Pulmonary artery endothelial cell (primary cell): ENCODE measurements around the gene RAPGEF2. TPM values are rescaled to one million over a fixed set of nuclear protein-coding genes. Genes with fewer than 3 reads are reported as not detected.
"Not testable (repeated sequence)": the region's sequence is repeated elsewhere in the genome, so short reads cannot be mapped to it uniquely, and the experiment has no call there.

ENCODE experiments used
- DNase-seq: peaks from one replicate; pipeline ENCODE4 v3.0.0-alpha.2; 2011; ENCODE audit warnings: low read depth, low spot score
- total RNA-seq: library from RNA; depleted of rRNA; stranded (reverse); fragments of >200 nt; gene quantifications from 2 replicates; pipeline ENCODE4 v1.2.3, GENCODE V29; 2014

The RAPGEF2 gene
- total RNA-seq, 1 donor from 2014 or later, result 58.2 TPM

DNA sequence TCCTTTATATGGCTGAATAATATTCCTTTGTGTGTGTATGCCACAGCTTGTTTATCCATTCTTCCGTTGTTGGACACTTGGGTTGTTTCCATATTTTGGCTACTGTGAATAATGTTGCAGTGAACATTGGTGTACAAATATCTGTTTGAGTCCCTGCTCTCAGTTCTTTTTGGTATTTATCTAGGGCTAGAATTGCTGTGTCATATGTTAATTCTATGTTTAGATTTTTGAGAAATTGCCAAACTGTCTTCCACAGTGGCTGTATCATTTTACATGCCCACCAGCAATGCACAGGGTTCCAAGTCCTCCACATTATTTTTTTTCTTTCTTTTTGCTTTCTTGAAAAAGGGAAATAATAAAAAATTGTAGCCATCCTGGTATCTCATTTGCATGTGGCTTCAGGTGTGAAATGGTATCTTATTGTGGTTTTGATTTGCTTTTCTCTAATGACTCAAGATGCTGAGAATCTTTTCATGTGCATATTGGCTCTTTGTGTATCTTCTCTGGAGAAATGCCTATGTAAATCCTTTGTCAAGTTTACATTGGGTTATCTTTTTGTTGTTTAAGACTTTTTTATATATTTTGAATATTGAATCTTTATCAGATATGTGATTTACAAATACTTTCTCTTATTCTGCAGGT lies 129.7 kb downstream of the RAPGEF2 start:
- DNase-seq, result no peak

DNA sequence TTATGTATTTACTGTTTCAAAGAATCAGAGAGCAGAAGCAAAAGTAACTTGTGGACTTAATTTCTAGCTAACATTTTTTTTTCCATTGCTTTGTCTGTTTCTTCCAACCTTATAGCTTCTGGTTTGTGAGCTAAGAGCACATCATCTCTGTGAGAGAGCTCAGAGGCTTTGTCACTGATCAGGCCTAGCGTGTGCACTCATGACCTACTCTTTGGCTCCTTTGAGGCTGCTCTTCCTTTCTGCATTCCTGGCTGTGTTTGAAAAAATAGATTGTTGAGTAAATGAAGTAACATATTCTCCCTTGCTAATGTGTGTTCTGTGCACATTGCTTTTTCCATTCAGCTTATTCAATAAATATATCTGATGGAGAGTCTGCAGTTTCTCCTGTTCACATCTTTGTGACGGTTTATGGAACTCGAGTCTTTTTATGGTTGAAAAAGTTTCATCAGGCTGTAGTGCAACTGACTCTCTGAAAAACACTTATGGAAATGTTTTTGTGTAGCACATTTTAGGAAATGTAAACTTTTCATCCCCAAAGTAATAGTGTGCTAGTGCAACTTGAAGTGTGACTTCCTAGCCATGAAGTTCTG lies 133.0 kb downstream of the RAPGEF2 start:
- DNase-seq, result peak; percentile 57

DNA sequence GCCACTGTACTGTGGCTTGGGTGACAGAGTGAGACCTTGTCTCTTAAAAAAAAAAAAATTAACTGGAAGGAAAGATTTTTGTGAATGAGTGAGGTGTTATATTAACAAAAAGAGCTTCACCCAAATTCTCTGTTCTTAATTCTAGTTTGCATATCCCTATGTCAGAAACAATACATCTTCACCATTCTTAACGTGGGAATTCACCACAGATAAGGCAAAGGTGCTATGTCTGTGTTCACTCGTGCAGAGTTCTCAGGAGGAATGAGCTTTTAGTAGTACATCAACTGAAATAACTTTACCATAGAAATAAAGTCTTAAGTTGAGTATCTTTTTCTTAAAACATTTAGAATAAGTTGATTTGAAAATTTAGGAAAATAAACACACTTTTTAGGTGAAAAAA lies 135.1 kb downstream of the RAPGEF2 start:
- no peak for DNase-seq

DNA sequence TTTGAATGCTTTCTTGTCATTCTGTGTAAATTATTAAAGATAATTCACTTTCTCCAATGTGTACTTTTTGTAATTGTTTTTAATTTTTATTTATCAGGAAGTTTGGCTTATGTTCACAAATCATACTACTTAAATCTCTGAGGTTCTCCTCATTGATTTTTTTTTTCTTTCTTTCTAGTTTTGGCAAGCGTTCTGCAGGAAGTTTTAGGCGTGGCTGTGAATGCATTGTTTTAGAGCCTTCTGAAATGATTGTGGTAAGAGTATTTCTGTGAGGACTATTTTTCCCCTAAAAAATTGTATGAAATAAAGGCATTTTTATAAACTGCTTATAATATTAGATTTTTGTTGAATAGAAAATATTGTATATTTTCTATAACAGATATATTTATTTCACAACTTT lies 135.8 kb downstream of the RAPGEF2 start:
- DNase-seq, result no peak

DNA sequence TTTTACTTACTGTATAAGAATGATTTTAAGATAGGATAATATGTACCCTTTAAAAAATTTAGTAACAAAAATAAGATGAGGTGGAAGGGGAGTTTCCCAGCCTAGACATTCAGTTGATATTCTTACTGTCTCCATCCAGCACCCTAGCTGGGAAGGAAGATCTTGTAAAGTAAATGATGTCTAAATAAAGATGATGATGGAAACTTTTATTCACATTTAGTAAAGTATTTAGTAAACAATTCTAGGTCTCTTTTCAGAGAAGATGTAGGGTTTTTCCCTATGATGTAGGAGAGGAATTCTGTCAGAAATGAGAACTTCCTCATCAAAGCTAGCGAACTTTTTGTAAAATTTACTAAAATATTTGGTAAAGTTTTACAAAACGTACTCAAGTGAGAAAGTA lies 136.8 kb downstream of the RAPGEF2 start:
- DNase-seq, result no peak

DNA sequence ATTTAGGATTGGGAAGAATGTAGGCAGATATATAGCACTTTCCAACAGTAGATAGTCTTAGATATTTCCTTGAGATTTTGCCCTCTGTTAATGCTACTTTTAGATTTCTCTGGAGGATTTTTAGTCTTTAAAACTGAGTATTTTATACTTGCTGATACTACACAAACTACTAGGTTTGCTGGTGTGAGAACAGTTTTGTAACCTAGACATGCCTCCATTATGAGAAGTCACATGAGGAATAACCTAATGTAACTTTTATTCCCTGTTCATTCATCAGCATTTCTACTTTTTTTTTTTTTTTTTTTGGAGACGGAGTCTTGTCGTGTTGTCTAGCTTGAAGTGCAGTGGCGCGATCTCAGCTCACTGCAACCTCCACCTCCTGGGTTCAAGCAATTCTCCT lies 137.2 kb downstream of the RAPGEF2 start:
- DNase-seq, result no peak

DNA sequence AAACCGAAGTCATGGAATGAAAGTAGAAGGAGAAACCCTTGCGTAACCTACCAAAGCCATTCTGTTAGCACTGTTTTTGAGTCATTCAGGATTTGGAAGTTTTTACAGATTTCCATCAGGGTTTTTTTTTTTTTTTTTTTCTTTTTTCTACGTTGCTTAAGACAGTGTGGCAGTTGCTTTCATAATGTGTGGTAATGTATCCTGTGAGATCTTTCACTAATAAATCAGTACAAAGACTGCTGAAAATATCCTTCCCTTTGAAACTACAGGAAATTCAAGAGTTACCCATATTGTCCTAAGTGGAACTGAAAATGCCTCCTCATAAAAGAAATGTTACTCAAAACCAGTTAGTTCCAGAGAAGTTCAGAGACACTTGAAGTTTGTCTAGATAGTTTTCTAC lies 137.8 kb downstream of the RAPGEF2 start:
- DNase-seq, result no peak

DNA sequence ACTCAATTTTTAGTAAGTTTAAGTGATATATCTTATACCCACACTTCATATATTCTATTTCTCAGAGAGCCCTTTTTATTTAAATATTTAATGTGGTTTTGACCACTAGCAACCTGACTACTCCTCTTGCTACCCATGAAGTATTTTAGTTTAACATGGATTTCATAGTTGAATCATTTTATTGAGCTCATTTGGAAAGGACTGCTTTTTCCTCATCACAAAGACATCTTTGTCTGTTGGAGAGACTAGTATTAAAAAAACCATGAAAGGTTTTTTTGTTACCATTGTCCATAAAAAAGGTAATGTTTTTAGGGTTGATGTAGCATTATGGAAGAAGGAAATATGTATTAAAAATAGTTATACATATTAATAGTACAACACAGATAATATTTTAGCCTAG lies 139.5 kb downstream of the RAPGEF2 start:
- DNase-seq, result no peak

DNA sequence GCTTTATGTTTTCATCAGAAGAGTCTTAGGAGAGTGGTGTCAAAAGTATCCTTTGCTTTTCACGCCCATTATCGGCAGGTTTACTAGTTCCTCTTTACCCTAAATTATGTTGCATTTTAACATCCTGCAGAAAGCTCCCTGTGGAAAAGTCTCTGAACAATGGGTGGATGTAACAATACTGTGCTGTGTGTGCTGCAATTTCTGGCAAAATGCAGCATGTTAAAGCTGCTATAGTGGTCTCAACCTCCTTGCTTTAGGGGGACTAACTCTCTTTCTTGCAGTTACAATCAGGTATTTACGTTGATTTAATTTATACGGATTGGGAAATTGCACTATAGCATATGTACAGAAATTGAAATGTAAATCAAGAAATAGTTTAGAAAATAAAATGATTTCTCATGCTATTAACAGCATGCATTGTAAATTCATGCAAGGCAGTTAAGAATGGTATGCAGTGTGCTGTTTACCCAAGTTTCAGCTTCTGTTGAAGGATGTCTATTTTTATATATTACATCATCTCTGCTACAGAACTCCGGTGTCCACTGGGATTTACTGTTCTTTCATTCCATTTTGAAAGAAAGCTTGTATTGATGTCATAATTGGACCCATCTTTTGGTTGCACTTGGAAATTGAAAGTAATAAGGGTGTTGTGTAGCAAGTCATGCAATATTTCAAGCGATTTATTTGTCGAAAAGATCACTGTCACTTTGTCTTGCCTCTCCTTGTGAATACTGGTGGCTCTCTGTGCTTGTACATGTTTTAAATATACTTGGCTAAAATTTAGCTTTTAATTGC lies 145.7 kb downstream of the RAPGEF2 start:
- no peak for DNase-seq

DNA sequence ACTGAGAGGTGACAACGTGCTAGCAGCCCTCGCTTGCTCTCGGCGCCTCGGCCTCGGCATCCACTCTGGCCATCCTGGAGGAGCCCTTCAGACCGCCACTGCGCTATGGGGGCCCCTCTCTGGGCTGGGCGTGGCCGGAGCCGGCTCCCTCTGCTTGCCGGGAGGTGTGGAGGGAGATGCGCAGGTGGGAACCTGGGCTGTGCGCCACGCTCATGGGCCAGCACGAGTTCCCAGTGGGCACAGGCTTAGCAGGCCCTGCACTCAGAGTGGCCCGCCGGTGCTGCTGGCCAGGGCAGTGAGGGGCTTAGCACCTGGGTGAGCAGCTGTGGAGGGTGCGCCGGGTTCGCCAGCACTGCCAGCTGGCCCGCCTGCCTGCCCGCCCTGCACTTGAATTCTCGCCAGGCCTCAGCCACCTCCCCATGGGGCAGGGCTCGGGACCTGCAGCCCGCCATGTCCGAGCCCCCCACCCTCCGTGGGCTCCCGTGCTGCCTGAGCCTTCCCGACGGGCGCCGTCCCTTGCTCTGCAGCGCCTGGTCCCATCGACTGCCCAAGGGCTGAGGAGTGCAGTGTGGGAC lies 148.0 kb downstream of the RAPGEF2 start:
- DNase-seq, result no peak

DNA sequence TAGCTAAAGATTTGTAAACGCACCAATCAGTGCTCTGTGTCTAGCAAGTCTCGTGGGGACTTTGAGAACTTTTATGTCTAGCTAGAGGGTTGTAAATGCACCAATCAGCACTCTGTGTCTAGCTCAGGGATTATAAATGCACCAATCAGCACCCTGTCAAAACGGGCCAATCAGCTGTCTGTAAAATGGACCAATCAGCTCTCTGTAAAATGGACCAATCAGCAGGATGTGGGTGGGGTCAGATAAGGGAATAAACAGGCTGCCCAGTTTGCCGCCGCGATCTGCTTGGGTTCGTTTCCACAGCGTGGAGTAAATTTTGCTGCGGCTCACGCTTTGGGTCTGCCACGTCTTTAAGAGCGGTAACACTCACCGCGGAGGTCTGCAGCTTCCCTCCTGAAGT lies 148.7 kb downstream of the RAPGEF2 start:
- not testable (repeated sequence) for DNase-seq

DNA sequence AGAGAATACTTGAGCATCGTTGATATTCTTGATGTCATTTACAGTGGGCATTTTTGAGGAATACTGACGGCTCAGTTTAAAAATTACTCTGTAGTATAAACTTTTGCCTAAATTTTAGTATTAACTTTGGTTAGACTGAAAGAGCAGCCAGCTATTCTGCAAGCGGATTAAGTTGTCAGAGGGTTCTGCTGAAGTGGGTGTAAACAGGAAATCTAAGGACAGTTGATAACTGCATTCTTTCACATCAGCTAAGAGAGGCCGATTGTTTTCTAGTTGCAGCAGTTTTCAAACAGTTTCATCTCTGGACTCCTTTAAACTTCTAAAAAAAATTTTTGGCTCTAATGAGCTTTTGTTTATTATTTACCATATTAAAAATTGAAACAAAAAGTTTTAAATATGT lies 149.6 kb downstream of the RAPGEF2 start:
- DNase-seq, result no peak

DNA sequence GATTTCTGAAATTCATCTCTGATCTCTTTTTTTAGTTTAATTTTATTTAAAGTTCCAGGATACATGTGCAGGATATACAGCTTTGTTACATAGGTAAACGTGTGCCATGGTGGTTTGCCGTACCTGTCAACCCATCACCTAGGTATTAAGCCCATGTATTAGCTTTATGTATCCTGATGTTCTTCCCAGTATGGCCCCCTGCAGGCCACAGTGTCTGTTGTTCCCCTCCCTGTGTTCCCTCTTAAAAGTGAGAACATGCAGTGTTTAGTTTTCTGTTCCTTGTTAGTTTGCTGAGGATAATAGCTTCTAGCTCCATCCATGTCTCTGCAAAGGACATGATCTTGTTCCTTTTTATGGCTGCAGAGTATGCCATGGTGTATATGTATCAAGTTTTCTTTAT lies 153.2 kb downstream of the RAPGEF2 start:
- DNase-seq, result no peak

DNA sequence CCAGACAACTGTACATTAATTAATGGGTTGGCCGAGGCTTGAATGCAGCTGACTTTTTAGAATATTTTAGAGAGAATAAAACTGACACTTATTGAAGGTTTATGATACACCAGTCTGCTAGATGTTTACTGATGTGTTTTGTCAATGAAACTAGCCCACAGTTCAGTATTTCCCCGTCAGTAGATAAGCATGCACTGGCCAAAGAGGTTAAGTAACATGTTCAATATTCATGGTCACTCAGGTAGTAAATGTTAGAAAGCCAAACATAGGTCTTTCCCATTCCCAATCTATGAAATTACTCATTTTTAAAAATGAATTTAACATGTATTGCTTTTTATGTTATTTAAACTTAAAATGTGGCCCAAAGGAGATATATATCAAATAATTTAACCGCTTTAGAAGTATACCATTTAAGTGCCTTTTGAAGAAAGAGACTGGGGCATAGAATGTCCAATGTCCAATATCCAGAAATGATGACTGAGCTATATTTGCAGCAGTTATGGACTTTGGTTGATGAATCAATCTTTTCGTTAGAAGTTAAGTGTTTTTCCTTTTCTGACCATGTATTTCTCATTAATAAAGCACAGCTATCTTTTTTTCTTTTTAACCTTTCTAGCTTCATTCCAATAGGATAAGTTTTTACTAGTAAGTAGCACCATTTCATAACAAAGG lies 156.1 kb downstream of the RAPGEF2 start:
- no peak for DNase-seq

DNA sequence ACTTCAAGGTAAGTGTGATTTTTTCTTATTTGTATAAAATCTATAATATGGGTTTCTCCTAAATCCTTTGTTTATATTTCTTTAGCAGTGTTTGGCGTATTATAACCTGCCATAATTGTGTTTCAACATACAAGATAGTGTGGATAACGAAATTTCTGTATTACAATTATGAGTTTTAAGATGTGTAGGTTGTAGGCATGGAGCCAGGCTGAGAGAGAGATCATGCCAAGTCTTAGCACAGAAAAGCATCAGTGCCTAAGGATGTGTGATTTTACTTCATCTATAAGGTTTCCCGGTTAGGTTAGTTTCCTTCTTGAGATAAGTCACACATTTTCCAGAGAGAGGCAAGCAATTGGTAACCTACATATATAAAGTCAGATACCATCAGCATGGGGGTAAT lies 161.2 kb downstream of the RAPGEF2 start:
- no peak for DNase-seq

DNA sequence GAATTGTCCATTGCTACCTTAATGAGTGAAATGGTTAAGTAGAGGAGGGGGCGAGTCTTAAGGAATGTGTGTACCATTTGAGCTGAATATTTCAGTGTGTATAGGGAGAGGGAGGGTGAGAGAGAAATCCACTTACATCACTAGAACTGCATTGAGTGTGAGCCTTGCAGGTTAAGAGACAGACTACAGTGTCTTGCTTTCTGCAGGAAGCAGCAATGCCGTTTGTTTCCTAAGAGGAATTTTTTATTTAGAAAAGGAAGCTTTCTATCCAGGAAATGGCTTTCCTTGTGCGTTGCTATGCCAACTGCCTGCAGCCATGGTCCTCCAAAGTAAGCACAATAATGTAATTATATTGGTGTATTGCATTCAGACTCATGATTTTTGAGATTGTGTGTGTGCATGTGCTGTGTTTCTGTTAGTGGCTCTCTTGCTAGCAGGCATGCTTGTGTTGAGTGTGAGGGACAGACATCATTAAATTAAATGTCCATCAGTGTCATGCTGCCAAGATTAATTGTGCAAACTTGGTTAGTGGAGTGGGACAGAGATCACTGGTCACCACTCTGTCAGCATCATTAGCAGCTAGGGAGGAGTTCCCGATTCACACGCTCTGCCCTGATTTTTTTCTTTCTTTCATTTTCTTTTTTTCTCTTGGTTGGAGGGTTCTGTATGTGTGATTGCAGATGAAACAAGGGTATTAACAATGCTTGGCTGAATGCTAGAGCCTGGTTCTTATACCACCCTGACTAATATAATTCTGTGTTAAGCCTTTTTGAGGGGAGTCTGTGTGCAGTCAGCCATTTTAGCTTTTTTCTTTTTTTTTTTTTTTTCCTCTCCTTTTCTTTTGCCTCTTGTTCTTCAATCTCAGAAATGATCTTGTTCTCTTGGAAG lies 164.3 kb downstream of the RAPGEF2 start:
- peak; percentile 61 for DNase-seq

DNA sequence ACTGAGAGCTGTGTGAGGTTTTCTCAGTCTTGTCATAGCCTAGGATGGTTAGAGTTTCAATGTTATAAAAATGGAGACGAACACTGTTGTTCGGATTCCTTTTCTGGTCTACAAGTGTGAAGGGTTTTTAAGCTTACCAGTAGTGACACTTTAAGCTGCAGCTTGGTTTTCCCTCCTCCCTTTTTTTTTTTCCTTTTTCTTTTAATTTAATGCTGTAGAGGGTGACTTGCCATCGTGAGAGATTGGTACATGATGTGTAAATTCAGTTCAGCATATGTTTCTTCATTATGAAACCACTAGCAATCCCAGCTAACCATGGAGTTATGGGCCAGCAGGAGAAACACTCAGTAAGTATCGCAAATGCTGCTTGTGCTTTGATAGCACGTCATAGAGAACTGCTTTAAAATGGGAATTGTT lies 165.0 kb downstream of the RAPGEF2 start:
- DNase-seq, result no peak

DNA sequence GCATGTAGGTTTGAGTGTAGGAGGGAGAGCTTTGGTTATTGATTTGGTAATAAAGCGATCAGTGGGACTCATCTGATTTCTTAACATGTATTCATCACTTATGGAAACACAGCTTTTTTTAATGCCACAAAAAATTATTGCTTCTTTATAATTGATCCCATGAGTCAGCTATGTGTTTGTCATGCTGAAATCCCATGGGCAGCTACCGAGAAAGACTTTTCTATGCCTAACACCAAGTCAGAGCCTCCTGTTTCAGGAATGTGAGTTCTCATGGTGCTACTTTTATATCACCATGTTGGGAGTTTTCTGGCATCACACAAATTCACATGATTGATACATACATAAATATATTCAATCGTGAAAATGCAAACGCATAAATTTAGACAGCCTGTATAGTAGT lies 165.7 kb downstream of the RAPGEF2 start:
- no peak for DNase-seq

DNA sequence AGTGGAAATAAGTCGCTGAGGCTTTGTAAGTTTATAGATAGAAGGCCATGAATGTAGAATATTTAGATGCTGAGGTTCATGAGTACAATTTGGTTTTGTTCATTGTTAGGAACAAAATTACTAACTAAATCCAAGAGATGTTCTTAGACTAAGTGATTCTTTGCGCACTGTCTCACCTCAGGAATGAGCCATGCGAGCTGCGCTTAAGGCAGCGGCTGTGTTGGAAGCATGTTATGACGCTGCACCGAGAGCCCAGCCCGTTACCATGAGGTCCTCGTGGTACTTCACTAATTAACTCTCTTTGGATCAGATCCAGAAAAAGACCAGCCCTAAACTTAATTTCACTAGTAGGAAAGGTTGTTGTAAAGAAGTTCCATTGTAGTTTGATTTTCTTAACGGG lies 166.2 kb downstream of the RAPGEF2 start:
- no peak for DNase-seq

DNA sequence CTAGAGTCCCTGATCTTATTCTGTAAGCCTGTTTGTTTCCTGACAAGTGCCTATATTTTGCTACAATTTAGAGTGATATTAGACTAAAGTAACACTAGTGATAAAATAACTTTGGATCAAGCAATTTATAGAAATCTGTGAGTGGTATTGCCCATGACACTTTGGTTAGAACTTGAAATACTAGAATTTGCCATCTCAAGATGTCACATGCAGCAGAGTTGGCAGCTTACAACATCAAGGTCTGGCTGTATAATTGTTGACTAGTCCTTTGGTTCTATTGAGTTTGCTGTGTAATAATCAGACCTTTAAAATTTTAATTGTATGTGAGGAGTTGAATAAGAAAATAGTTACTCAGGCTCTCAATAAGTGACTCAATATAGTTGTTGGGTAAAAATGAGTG lies 167.1 kb downstream of the RAPGEF2 start:
- DNase-seq, result no peak

DNA sequence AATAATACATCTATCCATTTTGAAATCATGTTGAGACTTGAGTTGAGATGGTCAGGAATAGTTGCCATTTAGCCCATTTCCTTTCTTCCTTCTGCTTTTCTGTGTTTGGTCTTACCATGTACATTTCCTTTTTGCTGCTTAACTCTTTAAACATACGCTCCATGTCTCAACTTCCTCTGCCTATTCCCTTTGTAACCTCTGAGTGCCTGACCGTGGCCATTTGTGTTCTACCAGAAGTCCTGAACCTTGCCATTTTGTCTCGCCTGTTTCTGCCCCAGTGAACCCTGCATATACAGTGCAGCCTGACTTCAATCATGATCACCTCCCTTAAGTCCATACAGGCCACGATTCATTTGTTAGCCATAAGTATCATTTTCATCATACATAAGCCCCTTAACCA lies 169.0 kb downstream of the RAPGEF2 start:
- no peak for DNase-seq
